HFF-Myc (cell line): ENCODE measurements around the gene USP6NL.
"Not testable (repeated sequence)": the region's sequence is repeated elsewhere in the genome, so short reads cannot be mapped to it uniquely, and the experiment has no call there.

ENCODE experiments used
- DNase-seq: peaks from one replicate; pipeline ENCODE4 v3.0.0-alpha.2; 2011; ENCODE audit warnings: low read depth; ENCODE audit errors: extremely low read depth
- H3K4me3 ChIP-seq: replicated peaks from 2 replicates; pipeline ENCODE4 v1.5.1; 2011; ENCODE audit warnings: low read depth, mild to moderate bottlenecking, control low read depth, low read length
- TF ChIP-seq, protein P1 (sequence below): IDR thresholded peaks from 2 replicates; pipeline ENCODE4 v1.5.1; 2012; ENCODE audit warnings: mild to moderate bottlenecking, low read depth, low read length, control low read depth; ENCODE audit errors: missing control alignments

The USP6NL gene

DNA sequence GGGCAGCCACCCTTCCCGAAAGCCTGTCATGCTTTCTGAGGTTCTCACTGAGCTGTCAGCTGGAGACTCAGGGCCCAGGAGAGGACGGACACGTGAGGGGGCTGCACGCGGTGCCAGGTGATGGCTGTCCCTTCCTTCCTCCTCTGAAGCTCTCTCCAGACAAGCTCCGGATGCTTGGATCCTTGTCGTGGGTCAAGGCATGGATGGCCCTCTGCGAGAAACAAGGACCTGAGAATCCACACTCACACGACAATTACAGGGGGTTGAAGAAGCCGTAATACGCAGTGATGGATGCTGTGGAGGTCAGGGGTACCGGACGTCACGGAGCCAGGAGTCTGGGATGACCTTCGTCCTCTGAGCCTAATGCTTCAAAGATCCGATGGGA, 170.3 kb downstream of the USP6NL start:
- TF ChIP-seq, protein P1, sequence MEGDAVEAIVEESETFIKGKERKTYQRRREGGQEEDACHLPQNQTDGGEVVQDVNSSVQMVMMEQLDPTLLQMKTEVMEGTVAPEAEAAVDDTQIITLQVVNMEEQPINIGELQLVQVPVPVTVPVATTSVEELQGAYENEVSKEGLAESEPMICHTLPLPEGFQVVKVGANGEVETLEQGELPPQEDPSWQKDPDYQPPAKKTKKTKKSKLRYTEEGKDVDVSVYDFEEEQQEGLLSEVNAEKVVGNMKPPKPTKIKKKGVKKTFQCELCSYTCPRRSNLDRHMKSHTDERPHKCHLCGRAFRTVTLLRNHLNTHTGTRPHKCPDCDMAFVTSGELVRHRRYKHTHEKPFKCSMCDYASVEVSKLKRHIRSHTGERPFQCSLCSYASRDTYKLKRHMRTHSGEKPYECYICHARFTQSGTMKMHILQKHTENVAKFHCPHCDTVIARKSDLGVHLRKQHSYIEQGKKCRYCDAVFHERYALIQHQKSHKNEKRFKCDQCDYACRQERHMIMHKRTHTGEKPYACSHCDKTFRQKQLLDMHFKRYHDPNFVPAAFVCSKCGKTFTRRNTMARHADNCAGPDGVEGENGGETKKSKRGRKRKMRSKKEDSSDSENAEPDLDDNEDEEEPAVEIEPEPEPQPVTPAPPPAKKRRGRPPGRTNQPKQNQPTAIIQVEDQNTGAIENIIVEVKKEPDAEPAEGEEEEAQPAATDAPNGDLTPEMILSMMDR = no peak
- DNase-seq = no peak
- no peak overlapping the region for H3K4me3 ChIP-seq

DNA sequence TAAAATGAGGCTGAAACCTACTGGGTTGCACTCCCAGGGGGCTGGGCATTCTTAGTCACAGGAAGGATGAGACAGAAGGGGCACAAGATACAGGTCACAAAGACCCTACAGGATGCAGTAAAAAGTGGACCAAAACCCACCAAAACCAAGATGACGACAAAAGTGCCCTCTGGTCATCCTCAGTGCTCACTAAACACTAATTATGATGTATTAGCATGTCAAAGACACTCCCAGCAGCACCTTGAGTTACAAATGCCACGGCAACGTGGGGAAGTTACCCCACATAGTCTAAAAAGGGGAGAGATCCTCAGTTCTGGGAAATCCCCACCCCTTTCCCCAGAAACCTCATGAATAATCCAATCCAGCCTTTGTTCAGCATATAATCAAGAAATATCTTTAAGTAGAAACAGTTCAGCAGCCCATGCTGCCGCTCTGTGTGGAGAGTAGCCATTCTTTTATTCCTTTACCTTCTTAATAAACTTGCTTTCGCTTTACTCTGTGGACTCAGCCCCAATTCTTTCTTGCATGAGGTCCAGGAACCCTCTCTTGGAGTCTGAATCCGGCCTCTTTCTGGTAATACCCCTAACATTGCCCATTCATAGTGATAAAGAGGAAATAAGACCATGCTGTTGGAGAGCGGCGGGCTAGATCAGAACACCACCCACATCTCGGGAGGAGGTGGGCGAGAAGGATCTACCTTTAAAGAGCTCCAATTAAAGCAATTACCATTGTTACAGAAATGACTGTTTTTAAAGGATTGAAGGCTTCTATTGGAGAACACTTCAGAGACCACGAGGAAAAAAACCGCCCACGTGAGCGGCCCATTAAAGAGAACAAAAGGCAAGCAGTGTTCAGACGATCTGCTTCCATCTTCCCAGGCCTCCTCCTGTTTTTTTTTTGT, 170.9 kb downstream of the USP6NL start:
- TF ChIP-seq, protein P1 = no peak
- no peak for DNase-seq
- H3K4me3 ChIP-seq = no peak overlapping the region

- TF ChIP-seq, protein P1 = no peak
- DNase-seq = no peak
Measured at GRCh38 chr10:11439523-11440053, 171.9 kb downstream of the USP6NL start.

DNA sequence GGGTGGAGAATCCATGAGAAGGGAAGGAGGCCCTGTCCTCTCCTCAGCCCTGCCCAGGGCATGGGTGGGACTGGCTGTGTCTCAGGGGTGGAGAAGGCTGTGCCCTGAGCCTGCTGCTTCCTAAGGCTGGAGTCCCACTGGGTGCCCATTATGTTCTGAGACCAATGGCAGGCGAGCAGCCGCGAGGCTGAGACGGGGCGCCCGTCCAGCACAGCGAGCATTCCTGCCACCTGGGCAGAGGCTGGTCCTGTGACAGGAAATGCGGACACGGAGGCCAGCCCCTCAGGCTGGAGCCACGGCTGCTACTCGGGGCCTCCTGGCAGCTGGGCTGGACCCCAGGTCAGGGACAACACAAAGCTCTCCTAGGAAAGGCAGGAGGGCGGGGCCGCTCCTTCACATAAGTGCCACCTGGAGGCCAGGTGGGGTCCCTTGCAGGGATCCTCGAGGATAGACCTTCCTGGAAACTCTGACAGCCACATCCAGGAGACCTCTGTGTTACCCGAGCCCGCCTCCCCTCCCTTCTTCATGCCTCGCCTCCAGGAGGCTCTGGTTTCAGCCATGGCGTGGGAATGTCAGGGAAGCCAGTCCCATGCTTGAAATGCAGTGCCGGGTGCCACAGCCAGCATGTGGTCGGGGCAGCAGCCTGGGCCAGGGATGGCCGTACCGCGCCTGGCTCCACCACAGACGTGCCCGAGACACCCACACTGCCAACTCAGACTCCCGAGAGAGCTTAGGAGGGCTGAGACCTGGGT, 173.9 kb downstream of the USP6NL start:
- no peak for DNase-seq
- H3K4me3 ChIP-seq = no peak overlapping the region
- TF ChIP-seq, protein P1 = no peak

More at GRCh38 chr10:11439523-11440053, 171.9 kb downstream of the USP6NL start:
- H3K4me3 ChIP-seq = no peak overlapping the region

DNA sequence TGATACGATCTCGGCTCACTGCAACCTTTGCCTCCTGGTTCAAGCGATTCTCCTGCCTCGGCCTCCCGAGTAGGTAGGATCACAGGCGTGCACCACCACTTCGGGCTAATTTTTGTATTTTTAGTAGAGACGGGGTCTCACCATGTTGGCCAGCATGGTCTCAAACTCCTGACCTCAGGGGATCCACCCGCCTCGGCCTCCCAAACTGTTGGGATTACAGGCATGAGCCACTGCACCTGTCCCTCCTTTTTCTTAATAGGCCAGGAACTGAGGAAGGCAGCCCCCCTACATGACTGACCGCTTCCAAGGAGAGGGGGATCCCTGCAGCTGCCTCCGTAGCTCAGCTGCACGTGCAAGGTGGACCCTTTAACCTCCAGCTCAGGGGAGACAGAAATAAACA, 175.0 kb downstream of the USP6NL start:
- not testable (repeated sequence) for H3K4me3 ChIP-seq, DNase-seq

DNA sequence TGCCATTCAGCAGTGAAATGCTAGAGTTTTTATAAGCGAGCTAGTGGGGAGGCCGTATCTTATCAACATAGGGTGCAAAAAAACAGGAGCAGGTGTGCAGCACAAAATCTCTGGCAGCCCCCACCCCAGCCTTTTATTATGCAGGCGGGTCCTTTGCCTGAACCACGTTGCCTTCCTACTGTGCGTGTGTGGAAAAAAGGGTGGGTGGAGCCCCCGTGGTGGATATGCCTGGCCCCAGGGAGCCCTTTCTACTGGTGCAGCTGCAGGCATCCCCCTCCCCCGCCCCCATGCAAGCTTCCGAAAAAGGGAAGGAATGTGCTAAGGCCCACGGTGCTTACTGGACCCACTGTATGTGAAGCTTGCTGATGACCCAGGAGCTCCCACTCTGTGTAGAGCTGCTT, 175.9 kb downstream of the USP6NL start:
- no peak for DNase-seq
- TF ChIP-seq, protein P1 = no peak
- no peak overlapping the region for H3K4me3 ChIP-seq

GRCh38 chr10:11434324-11434723, 177.1 kb downstream of the USP6NL start:
- TF ChIP-seq, protein P1 = peak; percentile 30
- no peak overlapping the region for H3K4me3 ChIP-seq
- no peak for DNase-seq
